ENCODE measurements around the gene PAFAH1B2. TPM values are rescaled to one million over a fixed set of nuclear protein-coding genes. Genes with fewer than 3 reads are reported as not detected.

The PAFAH1B2 gene
- total RNA-seq, 4 donors from 2014 or later: 25.8 to 52.3 (median 35.2) TPM

DNA sequence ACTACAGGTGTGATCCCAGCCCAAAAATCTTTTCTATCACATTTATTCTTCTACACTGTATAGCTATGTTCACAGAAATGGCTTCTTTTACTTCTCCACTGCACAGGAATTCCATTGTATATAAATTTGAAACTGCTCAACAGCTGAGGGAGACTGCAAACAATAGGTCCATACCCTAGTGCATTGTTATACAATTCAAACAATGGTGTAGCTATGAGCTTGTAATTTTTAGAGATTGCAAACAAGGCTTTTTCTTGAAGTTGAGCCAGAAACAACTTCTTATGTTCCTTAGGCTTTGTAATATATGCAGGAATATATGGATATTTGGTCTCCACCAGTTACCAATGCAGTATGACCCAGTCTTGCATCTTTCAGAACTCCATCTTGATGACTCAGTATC is 26.4 kb upstream of the PAFAH1B2 start:
- no peak for ATAC-seq
- H3K27me3 ChIP-seq: no peaks in the 10 kb centered on the region
- H3K36me3 ChIP-seq: no peaks in the 10 kb centered on the region
- H3K9me3 ChIP-seq: no peaks in the 10 kb centered on the region
- no peak for TF ChIP-seq POLR2A (IDR thresholded peaks at IDR 0.05)
- no peak for TF ChIP-seq CTCF (IDR thresholded peaks at IDR 0.05 in 4 of 5, conservative IDR thresholded peaks at IDR 0.05 in 1 of 5)
- H3K4me3 ChIP-seq: no peak overlapping the region
- intact Hi-C loops (cut with DNase I; ENCODE audit: low total_unique reads): no loop called here
- no peak for DNase-seq
- H3K4me1 ChIP-seq: no peaks in the 10 kb centered on the region
- no peak overlapping the region for H3K27ac ChIP-seq
- in situ Hi-C loops (cut with MboI; ENCODE audit: low sequenced_read_pairs in 4 of 4): loop anchor here in 1 of 4 donors (10.0 kb wide), 1 partner anchor 107 kb away; no protein-coding TSS in a partner anchor

DNA sequence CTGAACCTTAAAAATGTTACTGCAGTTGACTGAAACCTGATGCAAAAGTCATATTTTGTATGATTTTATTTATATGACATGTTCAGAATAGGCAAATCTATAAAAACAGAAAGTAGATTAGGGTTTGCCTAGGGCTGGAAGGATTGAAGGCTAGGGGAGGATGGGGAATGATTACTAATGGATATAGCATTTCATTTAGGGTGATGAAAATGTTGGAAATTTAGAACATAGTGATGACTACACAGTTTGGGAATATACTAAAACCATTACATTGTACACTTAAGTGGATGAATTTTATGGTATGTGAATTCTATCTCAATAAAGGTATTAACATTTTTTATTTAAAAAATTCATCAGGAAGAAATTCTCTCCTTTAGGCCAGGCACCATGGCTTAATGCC is 22.9 kb upstream of the PAFAH1B2 start:
- Histone ChIP-seq H3K27ac (no peak overlapping the region), H3K4me3 (no peak overlapping the region), H3K4me1 (no peaks in the 10 kb centered on the region), H3K9me3 (no peaks in the 10 kb centered on the region), H3K27me3 (no peaks in the 10 kb centered on the region), H3K36me3 (no peaks in the 10 kb centered on the region)
- ATAC-seq (no peak), DNase-seq (no peak)
- no peak for TF ChIP-seq POLR2A (IDR thresholded peaks at IDR 0.05)
- TF ChIP-seq CTCF (IDR thresholded peaks at IDR 0.05 in 4 of 5, conservative IDR thresholded peaks at IDR 0.05 in 1 of 5): no peak
- intact Hi-C loops (cut with DNase I; ENCODE audit: low total_unique reads): no loop called here
- in situ Hi-C loops (cut with MboI; ENCODE audit: low sequenced_read_pairs in 4 of 4): no loop called here

DNA sequence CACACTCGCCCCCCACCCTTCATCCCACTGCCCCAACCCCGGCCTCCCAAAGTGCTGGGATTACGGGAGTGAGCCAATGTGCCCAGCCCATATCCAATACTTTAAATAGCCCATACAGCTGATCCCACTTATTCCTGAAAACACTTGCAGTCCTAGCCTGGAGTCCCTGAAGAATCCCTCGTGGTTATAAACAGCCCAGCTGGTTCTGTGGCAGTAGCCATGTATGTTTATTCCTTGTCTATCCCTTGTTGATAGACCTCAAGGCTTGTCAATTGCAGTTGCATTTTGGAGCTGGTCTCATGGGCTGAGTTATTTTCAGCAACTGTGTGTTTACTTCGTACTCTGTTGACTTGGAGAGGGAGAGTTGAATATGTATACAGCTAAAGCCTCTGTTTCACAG is 21.5 kb upstream of the PAFAH1B2 start:
- ATAC-seq: no peak
- in situ Hi-C loops (cut with MboI; ENCODE audit: low sequenced_read_pairs in 4 of 4) (no loop called here), intact Hi-C loops (cut with DNase I; ENCODE audit: low total_unique reads) (no loop called here)
- H3K4me1 ChIP-seq: no peaks in the 10 kb centered on the region
- H3K4me3 ChIP-seq: no peak overlapping the region
- DNase-seq: no peak
- no peaks in the 10 kb centered on the region for H3K36me3 ChIP-seq
- no peak overlapping the region for H3K27ac ChIP-seq
- H3K27me3 ChIP-seq: no peaks in the 10 kb centered on the region
- TF ChIP-seq CTCF (IDR thresholded peaks at IDR 0.05 in 4 of 5, conservative IDR thresholded peaks at IDR 0.05 in 1 of 5) (no peak), POLR2A (IDR thresholded peaks at IDR 0.05) (no peak)
- H3K9me3 ChIP-seq: no peaks in the 10 kb centered on the region

DNA sequence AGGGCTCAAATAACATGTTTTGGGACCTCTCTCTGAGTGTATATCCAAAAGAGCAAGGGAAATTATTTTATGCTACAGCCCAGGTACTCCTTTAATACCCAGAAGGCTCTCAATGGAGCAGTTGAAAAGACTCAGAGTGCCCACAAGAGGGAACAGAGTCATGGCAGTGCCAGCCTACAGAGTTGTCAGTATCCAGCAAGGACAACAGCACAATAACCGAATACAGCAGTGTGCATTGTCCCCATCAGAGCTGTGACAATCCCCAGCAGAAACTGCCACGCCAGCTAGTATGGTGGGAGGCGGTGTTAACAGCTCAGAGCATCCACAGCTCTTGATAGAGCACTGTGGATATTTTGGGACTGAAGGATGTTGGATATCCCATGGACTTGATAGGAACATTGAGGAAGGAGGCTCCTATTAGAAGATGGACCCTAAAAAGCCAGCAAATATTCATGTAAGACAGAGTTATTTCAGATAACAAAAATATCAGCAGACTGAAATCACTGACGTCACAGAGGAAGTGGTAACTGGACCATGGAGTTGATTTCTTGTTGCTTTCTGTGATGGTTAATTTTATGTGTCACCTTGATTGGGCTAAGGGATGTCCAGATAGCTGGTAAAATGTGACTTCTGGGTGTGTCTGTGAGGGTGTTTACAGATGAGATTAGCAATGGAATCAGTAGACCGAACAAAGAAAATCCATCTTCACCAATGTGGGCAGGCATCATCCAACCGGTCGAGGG is 17.7 kb upstream of the PAFAH1B2 start:
- no peak for TF ChIP-seq CTCF (IDR thresholded peaks at IDR 0.05 in 4 of 5, conservative IDR thresholded peaks at IDR 0.05 in 1 of 5)
- TF ChIP-seq POLR2A (IDR thresholded peaks at IDR 0.05): no peak
- no peak for ATAC-seq
- H3K4me1 ChIP-seq: no peaks in the 10 kb centered on the region

More for the DNA sequence above, 17.7 kb upstream of the PAFAH1B2 start:
- Histone ChIP-seq H3K27ac (no peak overlapping the region), H3K36me3 (no peaks in the 10 kb centered on the region), H3K4me3 (no peak overlapping the region), H3K9me3 (no peaks in the 10 kb centered on the region), H3K27me3 (no peaks in the 10 kb centered on the region)
- no peak for DNase-seq
- in situ Hi-C loops (cut with MboI; ENCODE audit: low sequenced_read_pairs in 4 of 4) (no loop called here), intact Hi-C loops (cut with DNase I; ENCODE audit: low total_unique reads) (no loop called here)
